ENCODE measurements around the gene ANKRD23. TPM values are rescaled to one million over a fixed set of nuclear protein-coding genes. Genes with fewer than 3 reads are reported as not detected.

The ANKRD23 gene
- total and polyA plus RNA-seq, 8 donors = 3.0 to 10.5 (median 5.7) TPM

DNA sequence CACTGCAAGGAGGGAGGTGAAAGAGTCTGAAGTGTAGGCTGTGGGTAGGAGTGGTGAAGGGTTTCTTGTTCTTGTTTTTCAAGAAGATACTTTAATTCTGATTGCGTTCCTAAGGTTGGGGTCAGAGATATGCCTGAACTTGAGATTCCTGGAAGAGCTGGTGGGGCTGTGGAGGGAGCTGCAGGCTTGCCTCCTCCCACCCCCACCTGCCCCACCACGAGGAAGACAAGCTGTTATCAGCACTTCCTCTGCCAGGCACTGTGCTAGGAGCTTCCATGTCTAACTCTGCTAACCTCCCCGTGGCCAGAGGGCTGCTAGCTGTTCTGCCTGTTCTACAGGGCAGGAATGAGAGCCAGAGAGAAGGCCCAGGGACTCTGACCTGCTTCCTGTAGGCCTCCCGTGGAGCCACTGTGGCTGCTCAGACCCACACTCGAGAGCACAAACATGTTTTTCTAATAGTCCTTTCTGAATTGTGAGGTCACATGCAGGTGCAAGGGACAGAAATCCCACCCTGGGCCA is 13.7 kb downstream of the ANKRD23 start:
- H3K4me3 ChIP-seq = no peak overlapping the region
- no peak for ATAC-seq
- H3K4me1 ChIP-seq = no peaks in the 10 kb centered on the region
- intact Hi-C loops (cut with DNase I) = no loop called here
- DNase-seq = no peak
- H3K27me3 ChIP-seq = no peaks in the 10 kb centered on the region
- H3K36me3 ChIP-seq = peaks cover 0 to 98% of the 10 kb centered on the region in 2 donors
- H3K9me3 ChIP-seq = no peaks in the 10 kb centered on the region
- H3K27ac ChIP-seq = no peak overlapping the region
- TF ChIP-seq, protein P1, sequence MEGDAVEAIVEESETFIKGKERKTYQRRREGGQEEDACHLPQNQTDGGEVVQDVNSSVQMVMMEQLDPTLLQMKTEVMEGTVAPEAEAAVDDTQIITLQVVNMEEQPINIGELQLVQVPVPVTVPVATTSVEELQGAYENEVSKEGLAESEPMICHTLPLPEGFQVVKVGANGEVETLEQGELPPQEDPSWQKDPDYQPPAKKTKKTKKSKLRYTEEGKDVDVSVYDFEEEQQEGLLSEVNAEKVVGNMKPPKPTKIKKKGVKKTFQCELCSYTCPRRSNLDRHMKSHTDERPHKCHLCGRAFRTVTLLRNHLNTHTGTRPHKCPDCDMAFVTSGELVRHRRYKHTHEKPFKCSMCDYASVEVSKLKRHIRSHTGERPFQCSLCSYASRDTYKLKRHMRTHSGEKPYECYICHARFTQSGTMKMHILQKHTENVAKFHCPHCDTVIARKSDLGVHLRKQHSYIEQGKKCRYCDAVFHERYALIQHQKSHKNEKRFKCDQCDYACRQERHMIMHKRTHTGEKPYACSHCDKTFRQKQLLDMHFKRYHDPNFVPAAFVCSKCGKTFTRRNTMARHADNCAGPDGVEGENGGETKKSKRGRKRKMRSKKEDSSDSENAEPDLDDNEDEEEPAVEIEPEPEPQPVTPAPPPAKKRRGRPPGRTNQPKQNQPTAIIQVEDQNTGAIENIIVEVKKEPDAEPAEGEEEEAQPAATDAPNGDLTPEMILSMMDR (IDR thresholded peaks at IDR 0.05) = no peak

DNA sequence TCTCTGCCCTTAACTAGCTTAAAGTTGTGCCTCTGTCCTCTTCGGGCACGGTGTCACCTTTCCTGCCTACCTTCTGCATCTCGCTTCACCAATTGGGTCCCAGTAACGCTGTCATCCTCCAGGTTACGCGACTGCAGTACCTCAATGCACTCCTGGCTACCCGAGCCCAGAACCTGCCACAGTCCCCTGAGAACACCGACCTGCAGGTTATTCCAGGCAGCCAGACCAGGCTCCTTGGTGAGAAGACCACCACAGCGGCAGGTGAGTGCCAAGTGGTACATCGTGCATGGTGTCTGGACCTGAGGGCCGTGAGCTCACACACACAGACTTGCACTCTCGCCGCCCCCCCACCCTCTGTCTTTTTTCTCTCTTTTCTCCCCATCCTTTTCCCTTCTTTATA is 14.9 kb downstream of the ANKRD23 start:
- TF ChIP-seq, protein P1 (IDR thresholded peaks at IDR 0.05) = no peak
- Histone ChIP-seq H3K27ac (no peak overlapping the region), H3K36me3 (peaks cover 0 to 95% of the 10 kb centered on the region in 2 donors), H3K27me3 (no peaks in the 10 kb centered on the region), H3K4me3 (no peak overlapping the region), H3K4me1 (peaks cover 0 to 6% of the 10 kb centered on the region in 2 donors), H3K9me3 (no peaks in the 10 kb centered on the region)
- intact Hi-C loops (cut with DNase I) = no loop called here
- no peak for ATAC-seq
- no peak for DNase-seq

DNA sequence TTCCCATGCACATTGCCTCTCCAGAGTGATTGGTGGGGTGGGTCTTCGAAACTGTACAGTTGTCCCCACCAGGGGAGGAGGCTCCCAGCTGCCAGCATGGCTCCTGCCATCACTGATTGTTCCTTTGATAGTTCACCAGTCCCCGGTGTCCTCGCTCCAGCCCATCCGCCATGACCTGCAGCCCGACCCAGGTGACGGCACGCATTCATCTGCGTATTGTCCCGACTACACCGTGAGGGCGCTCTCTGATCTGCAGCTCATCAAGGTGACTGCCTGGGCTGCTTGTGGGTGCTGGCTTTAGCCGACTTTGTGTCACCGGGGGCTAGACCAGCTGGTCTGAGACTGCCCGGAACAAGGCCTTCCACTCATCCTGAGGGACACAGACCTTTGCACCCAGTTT is 15.4 kb downstream of the ANKRD23 start:
- Histone ChIP-seq H3K9me3 (no peaks in the 10 kb centered on the region), H3K27me3 (no peaks in the 10 kb centered on the region), H3K4me1 (peaks cover 0 to 6% of the 10 kb centered on the region in 2 donors), H3K4me3 (no peak overlapping the region), H3K27ac (no peak overlapping the region), H3K36me3 (peaks cover 0 to 91% of the 10 kb centered on the region in 2 donors)
- TF ChIP-seq, protein P1 (IDR thresholded peaks at IDR 0.05) = no peak
- intact Hi-C loops (cut with DNase I) = no loop called here
- ATAC-seq (no peak), DNase-seq (no peak)

DNA sequence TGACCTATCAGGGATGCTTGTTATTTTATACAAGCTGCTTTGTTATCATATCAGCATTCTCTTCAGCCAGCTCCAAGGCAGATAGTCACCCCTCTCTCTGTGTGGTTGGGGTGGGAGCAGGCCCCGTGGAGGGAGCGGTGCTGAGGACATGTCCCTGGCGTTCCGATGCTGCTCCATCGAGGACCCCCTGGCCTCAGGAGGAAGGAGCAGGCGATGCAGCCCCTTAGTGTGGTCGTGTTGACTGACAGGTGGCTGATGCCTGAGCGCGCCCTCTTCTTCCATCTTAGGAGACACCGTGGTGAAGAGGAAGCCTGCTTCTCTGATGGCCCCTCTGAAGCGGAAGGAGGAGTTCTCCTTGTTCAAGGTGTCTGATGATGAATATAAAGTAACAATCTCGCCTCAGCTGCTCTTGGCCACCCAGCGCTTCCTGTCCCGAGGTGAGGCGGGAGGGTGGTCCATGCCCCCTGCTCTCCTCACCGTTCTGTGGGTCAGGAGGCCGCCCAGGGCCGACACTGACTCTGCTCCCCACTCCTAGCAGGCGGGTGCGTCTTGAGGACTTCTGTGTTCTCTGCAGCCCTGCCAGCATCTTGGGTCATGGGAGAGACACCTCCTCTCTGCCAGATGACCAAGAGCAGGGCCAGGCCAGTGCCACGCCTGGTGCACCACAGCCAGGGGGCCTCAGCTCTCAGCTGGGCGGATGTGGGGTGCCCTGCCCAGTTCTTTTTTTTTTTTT is 17.1 kb downstream of the ANKRD23 start:
- TF ChIP-seq, protein P1 (IDR thresholded peaks at IDR 0.05) = no peak
- Histone ChIP-seq H3K27me3 (no peaks in the 10 kb centered on the region), H3K36me3 (peaks cover 0 to 82% of the 10 kb centered on the region in 2 donors), H3K27ac (no peak overlapping the region), H3K4me3 (no peak overlapping the region), H3K9me3 (no peaks in the 10 kb centered on the region), H3K4me1 (peaks cover 0 to 6% of the 10 kb centered on the region in 2 donors)
- intact Hi-C loops (cut with DNase I) = no loop called here
- no peak for ATAC-seq
- no peak for DNase-seq

DNA sequence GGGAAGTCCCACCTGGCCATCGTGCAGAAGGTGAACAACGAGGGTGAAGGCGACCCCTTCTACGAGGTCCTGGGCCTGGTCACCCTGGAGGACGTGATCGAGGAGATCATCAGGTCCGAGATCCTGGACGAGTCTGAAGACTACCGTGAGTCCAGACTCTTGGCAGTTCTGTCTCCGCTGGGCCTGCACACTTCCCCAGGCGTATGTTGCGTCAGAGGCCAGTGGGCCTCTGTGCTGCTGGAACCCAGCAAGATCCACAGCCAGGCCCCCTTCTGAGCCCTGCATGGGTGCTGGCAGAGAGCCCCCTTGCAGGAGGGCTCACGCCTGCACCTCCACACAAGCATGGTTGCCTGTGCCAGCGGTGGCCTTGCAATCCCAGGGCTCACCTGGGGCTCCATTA is 18.8 kb downstream of the ANKRD23 start:
- Histone ChIP-seq H3K36me3 (peaks cover 0 to 67% of the 10 kb centered on the region in 2 donors), H3K9me3 (no peaks in the 10 kb centered on the region), H3K4me1 (peaks cover 0 to 11% of the 10 kb centered on the region in 2 donors), H3K27ac (no peak overlapping the region), H3K27me3 (no peaks in the 10 kb centered on the region), H3K4me3 (no peak overlapping the region)
- DNase-seq = no peak
- TF ChIP-seq, protein P1 (IDR thresholded peaks at IDR 0.05) = no peak
- intact Hi-C loops (cut with DNase I) = no loop called here
- ATAC-seq = no peak
